TTC549 (cell line): ENCODE measurements around the gene CCDC197.

Experiments
- FAIRE-seq: peaks from 2 replicates; lab custom pipeline; 2012; peaks lifted over from hg19 to GRCh38; lab: Jason Lieb, UNC

The CCDC197 gene

DNA sequence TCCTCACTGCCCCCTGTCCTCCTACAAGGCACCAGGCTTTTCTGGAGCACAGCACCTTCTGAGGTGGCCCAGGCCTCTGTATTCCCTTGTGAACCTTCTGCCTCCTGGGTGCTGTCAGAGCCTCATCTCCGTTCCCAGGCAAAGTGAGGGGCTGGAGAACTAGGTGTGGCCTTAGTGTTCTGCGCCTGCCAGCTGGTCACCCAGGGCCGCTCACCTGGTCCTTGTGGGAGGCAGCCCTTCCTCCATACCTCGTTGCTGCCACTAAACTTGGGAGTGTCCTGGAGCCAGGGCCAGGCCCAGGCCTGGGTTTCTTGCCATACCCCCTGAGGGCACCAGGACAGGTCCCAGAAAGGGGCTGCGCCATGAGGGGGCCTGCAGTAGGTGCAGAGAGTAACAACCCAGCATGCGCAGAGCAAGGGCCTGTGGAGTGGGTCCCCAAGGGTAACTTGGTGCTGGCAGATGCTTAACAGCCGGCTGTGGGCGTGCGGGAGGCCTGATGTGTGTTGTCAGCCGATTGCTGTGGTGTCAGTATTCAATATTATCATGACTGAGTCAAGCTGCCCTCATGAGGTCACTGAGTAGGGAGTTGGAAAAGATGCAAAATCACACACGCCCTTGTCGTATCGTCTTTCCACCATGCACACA is 46.1 kb downstream of the CCDC197 start:
- no peak for FAIRE-seq

DNA sequence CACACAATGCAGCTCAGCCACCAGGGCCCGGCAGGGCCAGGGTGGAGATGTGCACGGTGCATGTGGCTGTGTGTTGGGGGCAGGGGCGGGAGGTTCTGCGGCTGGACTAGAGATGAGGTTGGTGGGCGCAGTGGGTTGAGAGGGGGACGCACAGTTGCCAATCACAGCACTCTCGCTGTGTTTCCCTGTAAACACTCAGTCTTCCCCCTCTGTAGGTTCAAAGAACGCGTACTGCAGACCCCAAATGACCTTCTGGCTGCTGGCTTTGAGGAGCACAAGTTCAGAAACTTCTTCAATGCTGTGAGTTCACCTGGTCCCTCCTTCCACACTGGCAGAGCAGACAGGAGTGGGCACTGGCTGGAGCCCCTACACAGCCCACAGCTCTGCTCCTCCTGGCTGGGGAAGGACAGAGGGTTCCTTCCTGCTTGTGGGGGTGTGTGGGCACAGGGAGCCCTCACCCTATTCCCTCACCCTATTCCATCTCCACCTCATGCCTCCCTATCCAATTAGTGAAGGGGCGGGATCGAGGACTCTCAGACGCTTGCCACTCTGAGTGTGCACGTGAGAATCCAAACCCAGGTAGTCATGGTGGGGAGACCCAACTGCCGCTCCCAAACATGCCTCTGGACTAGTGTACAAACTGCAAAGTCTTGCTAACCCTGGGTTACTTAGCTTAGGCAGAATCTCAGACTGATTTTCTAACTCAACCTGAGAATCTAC is 46.8 kb downstream of the CCDC197 start:
- no peak for FAIRE-seq

DNA sequence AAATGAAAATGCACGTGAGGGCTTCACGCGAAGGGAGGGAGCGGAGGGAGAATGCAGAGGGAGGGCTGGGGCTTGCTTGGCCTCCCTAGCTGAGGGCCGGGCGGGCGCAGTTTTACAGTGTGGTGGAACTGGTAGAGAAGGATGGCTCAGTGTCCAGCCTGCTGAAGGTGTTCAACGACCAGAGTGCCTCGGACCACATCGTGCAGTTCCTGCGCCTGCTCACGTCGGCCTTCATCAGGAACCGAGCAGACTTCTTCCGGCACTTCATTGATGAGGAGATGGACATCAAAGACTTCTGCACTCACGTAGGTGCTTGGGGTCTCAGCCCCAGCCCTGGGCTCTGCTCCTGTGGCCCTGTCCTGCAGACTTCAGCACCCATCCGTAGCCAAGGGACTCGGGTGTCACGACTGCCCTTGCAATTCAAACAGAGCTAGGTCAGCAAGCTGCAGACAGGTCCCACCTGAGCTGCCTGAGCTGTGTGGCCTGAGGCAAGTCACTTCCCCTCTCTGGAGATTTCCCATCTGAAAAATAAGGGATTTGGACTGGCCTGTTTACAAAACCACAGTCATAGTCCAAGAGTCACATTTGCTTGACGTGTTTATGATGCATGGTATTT is 47.5 kb downstream of the CCDC197 start:
- no peak for FAIRE-seq

DNA sequence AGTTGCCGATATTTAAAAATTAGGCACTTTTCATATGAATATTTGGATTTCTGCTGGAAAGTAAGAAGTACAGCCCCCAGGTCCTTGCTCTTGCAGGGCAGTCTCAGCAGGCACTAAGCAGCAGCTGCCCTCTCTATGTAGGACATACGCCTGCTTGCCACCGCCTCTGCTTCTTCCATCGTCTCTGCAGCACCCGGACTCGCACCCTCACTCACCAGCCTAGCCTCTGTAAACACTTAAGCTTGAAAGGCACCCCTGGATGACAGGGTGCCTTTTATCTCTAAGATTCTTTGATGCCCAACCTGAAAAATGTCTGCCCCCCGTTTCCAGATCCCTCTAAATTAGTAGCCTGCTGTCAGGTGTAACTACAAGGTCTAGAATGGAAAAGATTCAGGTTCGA is 48.0 kb downstream of the CCDC197 start:
- no peak for FAIRE-seq

DNA sequence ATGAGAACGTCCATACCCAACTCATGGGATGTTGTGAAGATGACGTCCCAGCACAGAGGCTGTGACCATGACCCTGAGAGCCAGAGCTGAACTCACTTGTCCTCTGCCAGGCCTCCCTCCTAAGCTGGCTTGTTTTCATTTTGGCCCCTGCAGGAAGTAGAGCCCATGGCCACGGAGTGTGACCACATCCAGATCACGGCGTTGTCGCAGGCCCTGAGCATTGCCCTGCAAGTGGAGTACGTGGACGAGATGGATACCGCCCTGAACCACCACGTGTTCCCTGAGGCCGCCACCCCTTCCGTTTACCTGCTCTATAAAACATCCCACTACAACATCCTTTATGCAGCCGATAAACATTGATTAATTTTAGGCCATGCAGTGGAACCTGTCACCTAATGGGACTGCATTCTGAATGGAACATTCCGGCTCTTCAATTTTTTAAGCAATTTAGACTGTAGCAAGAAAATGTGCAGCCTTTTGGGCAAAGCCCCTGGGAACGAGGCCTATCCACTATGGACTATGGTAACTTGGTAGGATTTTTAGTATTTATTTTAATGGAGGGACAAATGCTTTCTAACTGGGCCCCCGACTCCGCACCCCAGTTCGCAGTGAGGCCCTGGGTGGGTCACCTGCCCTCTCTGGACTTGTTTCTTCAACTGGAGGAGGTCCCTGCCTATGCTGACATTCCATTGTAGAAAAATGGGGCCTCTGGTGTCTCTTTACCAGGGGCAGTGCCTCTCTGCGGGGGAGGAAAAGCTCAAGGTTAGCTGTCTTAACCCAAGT is 48.7 kb downstream of the CCDC197 start:
- no peak for FAIRE-seq

DNA sequence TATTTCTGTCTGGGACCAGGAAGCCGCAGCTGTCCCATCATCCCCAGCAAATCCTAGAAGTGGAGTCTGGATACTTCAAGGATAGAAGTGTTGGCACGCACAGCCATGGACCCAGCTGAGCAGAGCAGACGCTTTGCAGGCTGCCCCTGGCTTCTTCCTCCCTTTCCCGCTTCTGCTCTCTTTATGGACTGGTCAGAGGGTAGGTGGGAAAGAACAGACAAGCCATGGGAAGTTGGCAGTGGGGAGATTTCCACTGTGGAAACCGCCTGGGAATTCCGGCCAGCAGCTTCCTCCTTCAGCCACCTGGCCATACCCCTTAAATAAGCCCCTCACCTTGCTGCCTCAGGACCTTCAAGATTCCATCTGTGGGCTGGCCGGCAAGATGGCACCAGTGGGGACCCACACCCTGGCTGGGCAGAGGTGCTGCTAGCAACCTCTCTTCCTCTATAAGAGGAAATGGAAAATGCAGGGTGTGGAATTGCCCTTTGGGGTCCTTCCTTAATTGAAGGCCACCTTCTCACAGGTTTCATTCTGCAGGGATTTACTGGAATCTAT is 49.7 kb downstream of the CCDC197 start:
- no peak for FAIRE-seq

DNA sequence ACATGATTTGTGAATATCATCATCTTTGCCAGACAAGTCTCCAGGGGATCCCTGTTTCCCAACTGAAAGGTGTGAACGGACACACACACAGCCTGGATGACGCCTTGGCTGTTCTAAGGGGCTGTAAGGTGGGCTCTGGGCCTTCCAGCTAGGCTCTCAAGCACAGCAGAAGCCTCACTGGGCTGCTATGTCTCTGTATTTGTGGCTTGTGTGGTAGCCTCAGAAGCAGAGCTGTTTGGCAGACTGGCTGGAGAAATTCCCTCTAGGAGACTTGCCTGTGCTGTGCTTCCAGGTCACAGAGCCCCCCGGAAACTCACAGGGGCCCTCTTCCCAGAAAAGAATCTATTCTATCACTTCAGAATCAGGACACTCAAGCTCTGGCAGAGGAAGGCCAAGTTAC is 50.5 kb downstream of the CCDC197 start:
- FAIRE-seq: no peak

DNA sequence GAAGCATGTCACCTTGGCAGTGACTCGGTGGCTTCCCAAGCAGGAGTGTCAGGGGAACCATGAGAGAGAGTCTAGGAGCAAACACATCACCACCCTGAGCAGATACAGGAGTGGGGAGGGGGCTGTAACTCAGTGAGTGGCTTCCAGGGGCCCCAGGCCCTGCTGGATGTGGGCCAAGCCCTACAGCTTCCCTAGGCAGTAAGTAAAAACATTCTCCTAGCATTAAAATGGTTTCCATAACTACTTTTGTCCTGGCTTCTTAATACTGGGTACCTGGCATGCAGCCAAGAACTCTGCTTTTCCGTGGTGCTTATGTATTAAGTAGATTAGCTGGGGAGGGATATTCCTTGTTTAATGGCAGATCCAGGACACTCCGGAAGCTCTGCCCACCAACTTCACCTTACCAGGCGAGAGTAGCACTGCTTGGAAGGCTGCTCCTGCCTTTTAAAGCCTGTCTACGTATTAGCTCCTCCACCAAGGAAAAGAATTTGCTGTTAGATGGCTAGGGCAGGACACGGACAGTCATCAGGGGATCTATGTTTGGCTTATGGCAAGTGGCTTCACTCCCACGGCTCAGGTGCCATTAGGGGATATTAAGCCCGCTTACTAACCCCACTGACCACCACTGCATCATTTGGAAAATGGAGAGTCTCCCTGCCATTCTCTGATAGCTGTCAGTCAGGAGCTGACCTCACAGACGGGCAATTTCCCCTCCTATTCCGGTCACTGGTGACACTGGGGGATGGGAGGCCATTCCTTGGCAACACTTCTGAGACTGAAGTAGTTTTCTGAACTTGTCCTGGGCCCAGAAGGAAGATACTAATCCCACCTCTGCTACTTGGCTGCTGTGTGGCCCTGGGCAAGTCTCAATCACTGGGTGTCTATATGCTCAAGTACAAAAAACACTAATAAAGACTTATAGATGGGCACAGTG is 51.9 kb downstream of the CCDC197 start:
- FAIRE-seq: no peak

DNA sequence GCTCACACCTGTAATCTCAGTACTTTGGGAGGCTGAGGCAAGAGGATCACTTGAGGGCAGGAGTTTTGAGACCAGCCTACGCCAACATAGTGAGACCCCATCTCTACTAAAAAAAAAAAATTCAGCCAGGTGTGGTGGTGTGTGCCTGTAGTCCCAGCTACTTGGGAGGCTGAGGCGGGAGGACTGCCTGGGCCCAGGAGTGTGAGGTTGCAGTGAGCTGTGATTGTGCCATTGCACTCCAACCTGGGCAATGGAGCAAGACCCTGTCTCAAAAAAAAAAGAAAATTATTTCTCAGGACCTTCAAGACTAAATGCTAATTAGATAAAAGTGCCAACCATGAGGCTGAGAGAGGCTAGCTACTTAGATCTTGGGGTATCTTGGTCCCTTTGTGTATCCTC is 52.5 kb downstream of the CCDC197 start:
- no peak for FAIRE-seq

DNA sequence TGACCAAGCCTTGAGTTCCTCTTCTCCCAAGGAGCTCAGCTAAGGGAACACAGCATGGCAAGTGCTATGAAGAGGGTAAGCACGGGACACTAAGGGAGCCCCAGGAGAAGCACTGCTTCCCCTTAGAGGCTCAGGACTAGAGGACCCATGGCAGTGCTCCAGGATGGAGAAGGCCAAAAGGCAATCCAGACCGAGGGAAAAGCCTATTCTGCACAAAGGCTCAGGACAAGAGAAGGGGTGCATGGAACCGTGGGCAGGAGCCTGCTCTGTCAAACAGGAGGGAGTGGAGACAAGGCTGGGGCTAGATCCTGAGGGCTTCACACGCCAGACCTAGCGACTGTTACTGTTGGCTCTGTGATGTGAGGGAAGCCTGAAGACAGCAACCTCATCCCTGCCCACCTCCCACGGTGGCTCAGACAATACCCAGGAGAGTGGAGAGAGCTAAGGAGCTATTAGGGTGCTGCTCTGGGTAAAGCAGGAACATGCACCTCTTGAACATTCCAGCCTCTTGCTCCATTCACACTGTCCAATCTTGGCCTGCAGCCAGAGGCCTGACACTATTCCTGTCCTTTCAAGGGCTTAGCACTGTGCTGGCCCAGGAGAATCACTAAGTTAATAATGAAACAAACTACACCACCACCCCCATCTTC is 53.3 kb downstream of the CCDC197 start:
- no peak for FAIRE-seq

DNA sequence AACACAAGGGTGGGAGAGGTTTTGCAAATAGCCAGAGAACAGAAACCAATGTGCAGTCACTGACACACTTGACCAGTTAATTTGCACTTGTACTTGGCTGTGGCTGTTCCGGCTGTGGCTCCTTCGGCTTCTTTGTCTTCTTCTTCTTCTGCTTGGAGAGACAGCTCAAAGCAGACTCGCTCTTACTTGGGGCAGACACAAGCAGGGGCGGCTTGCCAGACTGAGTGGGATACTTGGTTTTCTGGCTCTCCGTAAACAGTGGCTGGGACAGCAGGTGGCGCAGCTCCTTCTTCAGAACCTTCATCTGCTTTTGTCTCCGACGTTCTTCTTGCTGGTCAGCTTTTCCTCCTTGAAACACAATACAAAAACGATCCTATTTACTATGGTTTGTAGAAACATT is 54.0 kb downstream of the CCDC197 start:
- no peak for FAIRE-seq

DNA sequence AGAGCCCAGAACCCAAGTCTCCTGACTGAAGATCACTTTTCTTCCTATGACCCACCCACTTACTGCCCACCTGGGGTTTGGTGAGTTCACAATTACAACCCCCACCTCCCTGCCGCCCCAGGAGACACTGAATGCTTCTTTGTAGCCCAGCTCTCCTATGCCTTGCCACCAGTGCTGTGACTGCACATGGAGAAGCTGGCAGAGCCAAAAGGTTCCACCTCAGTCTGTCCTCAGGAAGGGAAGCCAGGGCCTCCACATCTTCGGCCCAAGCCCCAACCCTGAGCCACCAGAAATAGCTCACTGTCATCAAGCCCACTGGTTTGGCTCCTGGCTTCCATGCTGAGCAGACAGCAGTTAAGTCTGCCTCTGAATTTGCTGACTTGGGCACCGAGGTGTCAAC is 54.7 kb downstream of the CCDC197 start:
- no peak for FAIRE-seq

DNA sequence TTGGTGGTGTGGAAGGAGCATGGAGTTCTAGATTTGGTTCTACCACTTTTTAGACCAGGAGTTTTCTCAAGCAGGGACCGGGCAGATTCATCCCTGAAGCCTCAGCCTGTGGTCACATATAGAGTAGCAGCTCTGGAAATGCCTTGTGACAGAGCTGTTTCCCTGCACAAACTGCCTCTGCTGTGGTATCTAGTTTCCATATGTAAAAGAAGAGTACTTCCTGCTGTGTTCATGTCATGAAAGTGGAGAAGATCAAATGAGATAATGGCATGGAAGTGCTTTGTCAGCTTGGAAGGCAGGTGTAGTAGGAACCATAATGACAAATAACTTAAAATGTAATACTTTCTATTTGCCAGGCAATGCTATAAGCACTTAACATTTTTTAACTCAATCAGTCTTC is 55.1 kb downstream of the CCDC197 start:
- no peak for FAIRE-seq

DNA sequence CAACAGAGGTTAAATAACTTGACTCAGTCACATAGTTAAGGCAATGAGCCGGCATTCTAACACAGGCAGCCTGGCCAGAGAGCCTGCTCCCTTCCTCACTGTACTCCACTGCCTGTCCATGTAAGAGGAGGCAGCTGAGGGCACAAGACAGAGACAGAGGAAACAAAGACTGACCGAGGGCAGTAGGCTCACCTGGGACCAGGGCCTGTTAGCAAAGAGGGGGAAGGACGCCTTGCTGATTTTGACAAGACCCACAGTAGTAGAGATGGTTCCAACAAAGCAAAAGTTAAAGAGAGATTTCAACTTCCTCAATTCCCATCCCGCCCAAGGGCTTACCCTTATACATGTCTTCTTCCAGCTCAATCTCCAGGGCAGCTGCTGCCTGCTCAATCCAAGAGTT is 55.6 kb downstream of the CCDC197 start:
- FAIRE-seq: no peak

DNA sequence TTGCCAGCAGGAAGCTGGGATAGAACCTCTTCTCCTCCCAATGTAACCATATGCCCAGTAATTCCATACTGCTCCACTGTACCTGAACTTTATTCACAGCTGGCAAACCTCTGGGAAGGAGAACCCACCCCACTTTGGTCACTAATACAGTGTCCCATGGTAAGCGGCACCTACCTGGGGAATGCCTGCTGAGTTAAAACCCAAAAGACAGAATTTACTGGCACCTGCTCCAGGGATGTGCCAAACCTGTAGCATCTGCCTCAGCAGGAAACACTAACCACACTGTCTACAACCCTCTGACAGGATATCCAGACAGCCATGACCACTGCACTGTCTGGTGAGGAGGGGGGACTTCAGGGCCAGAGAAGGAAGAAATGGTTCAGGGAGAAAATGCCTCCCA is 57.3 kb downstream of the CCDC197 start:
- FAIRE-seq: no peak

DNA sequence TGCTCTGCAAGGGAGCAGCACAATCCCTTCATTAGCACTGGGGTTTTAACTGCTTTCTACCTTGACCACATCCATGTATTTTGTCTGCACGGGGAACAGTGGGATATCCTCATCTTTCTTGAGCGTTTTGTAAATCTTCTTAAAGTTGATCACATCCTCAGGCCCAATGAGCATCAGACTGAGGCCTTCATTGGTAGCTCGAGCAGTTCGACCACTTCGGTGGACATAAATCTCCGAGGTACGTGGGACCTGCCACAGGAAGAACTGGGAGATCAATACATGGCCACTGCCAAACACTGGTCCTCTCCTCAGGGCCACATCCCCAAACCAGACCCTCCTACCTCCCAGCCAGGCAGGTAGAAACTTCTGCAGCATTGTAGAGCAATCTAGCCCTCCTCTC is 57.8 kb downstream of the CCDC197 start:
- no peak for FAIRE-seq

DNA sequence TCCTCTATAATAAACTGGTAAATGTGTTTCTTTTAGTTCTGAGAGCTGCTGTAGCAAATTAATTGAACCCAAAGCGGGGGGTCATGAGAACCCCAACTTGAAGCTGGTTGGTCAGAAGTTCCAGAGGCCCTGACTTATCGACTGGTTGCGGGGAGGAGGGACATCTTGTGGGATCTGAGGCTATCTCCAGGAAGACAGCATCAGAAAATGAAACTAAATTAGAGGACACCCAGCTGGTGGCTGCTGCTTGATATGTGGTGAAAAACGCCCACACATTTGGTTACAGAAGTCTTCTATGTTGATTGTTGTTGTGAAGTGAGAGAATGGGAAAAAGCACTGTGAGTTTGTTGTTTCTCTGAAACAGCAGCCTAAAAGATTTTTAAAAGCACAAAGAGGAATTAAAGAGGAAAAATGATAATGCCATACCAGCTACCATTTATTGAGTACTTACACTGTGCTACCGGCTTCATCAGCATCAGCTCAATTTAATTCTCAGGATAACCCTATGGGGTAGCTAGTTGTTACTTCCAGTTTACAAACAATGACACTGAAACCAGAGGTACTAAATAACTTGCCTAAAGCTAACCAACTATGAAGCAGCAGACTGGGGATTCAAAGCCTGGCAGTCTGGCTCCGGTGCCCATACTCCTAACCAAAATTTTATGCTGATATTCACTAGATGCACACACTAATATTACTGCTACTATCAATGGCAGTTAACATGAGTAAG is 59.6 kb downstream of the CCDC197 start:
- no peak for FAIRE-seq

DNA sequence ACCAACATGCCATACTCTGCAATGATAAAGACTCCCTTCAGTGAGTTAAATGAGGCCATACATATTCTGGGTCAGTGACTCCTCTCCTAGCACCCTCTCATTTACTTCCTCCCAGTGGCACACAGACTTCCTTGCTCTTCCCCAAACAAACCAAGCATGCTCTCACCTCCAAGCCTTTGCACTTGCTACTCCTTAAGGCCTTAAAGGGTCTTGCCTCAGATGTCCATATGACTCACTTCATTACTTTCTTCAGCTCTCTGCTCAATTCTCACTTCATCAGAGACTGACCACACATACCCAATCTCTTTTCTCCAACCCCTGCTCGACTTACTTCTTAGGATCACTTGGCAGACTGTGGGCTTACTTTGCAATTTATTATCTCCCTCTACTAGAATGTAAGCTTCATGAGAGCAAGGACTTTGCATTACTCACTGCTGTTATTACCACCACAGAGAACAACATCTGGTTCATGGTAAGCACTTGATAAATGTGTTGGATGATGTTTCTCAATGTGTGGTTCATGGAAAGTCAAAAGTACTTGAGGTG is 61.1 kb downstream of the CCDC197 start:
- FAIRE-seq: no peak
